SK-N-SH treated with all-trans-retinoic acid at 6 μM for 48 hours (cell line): ENCODE measurements around the gene MYDGF.

ENCODE experiments used
- ARNTL ChIP-seq: fragments of 450-650 bp; formaldehyde crosslinking; IDR thresholded peaks from 2 replicates; pipeline ENCODE4 v1.5.0; 2020; ENCODE audit warnings: low read depth, mild to moderate bottlenecking, moderate library complexity, borderline replicate concordance
- GLIS3 ChIP-seq: fragments of 250-450 bp; sonication (Bioruptor Pico); IDR thresholded peaks from 2 replicates; pipeline ENCODE4 v1.5.0; 2020; ENCODE audit warnings: mild to moderate bottlenecking, moderate library complexity
- ISL1 ChIP-seq: fragments of 250-450 bp; sonication (Bioruptor Pico); IDR thresholded peaks from 2 replicates; pipeline ENCODE4 v2.1.2; 2022; ENCODE audit warnings: mild to moderate bottlenecking, moderate library complexity
- OSR1 ChIP-seq: fragments of 250-450 bp; sonication (Bioruptor Pico); IDR thresholded peaks from 2 replicates; pipeline ENCODE4 v1.8.0; 2022; ENCODE audit warnings: moderate library complexity, mild to moderate bottlenecking, inconsistent platforms
- PPARA ChIP-seq: fragments of 250-450 bp; sonication (Bioruptor Pico); IDR thresholded peaks from 2 replicates; pipeline ENCODE4 v1.5.0; 2020; ENCODE audit warnings: mild to moderate bottlenecking, borderline replicate concordance
- RARB ChIP-seq: fragments of 250-450 bp; sonication (Bioruptor Pico); IDR thresholded peaks from 2 replicates; pipeline ENCODE4 v1.8.0; 2021; ENCODE audit warnings: mild to moderate bottlenecking, moderate library complexity
- TCF4 ChIP-seq: fragments of 250-450 bp; sonication (Bioruptor Pico); IDR thresholded peaks from 2 replicates; pipeline ENCODE4 v1.8.0; 2021; ENCODE audit warnings: mild to moderate bottlenecking, moderate library complexity, borderline replicate concordance
- ZC3H10 ChIP-seq: fragments of 250-450 bp; sonication (Bioruptor Pico); IDR thresholded peaks from 2 replicates; pipeline ENCODE4 v1.5.1; 2021; ENCODE audit warnings: mild to moderate bottlenecking, moderate library complexity
- ZFP3 ChIP-seq: fragments of 250-450 bp; sonication (Bioruptor Pico); IDR thresholded peaks from 2 replicates; pipeline ENCODE4 v1.5.0; 2020; ENCODE audit warnings: mild to moderate bottlenecking, moderate library complexity
- ZFP30 ChIP-seq: fragments of 450-650 bp; formaldehyde crosslinking; IDR thresholded peaks from 2 replicates; pipeline ENCODE4 v1.5.0; 2022; ENCODE audit warnings: mild to moderate bottlenecking, moderate library complexity
- TF ChIP-seq, protein P1 (sequence below): fragments of 250-450 bp; sonication (Bioruptor Pico); IDR thresholded peaks from 2 replicates; pipeline ENCODE4 v1.8.0; 2020; ENCODE audit warnings: mild to moderate bottlenecking, moderate library complexity, borderline replicate concordance
- TF ChIP-seq, protein P2 (sequence below): fragments of 250-450 bp; sonication (Bioruptor Pico); IDR thresholded peaks from 2 replicates; pipeline ENCODE4 v1.5.1; 2020; ENCODE audit warnings: low read depth, mild to moderate bottlenecking, moderate library complexity
- TF ChIP-seq, protein P3 (sequence below): fragments of 250-450 bp; sonication (Bioruptor Pico); IDR thresholded peaks from 2 replicates; pipeline ENCODE4 v1.5.0; 2020; ENCODE audit warnings: mild to moderate bottlenecking, moderate library complexity
- TF ChIP-seq, protein P4 (sequence below): fragments of 250-450 bp; sonication (Bioruptor Pico); IDR thresholded peaks from 2 replicates; pipeline ENCODE4 v1.8.0; 2021; ENCODE audit warnings: low read depth, mild to moderate bottlenecking, moderate library complexity, borderline replicate concordance

DNA sequence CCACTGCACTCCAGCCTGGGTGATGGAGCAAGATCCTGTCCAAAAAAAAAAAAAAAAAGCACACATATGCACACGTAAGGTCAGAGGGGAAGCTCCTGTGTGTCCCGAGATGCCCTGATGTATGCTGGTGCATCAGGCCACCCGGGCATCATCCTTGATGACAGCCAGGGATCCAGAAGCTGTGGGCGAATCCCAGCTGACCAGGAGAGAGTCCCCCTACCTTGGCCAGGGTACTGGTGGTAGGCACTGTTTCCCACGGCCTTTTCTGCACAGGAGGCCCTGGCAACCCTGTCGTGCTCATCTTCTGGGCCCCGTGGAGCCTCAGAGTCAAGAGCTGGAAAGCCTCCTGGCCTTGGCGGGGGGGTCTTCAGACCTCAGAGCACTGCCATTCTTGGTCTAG, 14.0 kb downstream of the MYDGF start:
- TF ChIP-seq, protein P1, sequence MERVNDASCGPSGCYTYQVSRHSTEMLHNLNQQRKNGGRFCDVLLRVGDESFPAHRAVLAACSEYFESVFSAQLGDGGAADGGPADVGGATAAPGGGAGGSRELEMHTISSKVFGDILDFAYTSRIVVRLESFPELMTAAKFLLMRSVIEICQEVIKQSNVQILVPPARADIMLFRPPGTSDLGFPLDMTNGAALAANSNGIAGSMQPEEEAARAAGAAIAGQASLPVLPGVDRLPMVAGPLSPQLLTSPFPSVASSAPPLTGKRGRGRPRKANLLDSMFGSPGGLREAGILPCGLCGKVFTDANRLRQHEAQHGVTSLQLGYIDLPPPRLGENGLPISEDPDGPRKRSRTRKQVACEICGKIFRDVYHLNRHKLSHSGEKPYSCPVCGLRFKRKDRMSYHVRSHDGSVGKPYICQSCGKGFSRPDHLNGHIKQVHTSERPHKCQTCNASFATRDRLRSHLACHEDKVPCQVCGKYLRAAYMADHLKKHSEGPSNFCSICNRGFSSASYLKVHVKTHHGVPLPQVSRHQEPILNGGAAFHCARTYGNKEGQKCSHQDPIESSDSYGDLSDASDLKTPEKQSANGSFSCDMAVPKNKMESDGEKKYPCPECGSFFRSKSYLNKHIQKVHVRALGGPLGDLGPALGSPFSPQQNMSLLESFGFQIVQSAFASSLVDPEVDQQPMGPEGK (CRISPR knock-in tag): no peak
- TF ChIP-seq TCF4 (no peak), GLIS3 (no peak), RARB (no peak), ZFP30 (CRISPR knock-in tag) (no peak), ZC3H10 (CRISPR knock-in tag) (no peak), ARNTL (no peak), ZFP3 (CRISPR knock-in tag) (no peak), OSR1 (no peak), PPARA (CRISPR knock-in tag) (no peak), ISL1 (CRISPR knock-in tag) (no peak)
- TF ChIP-seq, protein P2, sequence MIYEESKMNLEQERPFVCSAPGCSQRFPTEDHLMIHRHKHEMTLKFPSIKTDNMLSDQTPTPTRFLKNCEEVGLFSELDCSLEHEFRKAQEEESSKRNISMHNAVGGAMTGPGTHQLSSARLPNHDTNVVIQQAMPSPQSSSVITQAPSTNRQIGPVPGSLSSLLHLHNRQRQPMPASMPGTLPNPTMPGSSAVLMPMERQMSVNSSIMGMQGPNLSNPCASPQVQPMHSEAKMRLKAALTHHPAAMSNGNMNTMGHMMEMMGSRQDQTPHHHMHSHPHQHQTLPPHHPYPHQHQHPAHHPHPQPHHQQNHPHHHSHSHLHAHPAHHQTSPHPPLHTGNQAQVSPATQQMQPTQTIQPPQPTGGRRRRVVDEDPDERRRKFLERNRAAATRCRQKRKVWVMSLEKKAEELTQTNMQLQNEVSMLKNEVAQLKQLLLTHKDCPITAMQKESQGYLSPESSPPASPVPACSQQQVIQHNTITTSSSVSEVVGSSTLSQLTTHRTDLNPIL (CRISPR knock-in tag): no peak
- TF ChIP-seq, protein P3, sequence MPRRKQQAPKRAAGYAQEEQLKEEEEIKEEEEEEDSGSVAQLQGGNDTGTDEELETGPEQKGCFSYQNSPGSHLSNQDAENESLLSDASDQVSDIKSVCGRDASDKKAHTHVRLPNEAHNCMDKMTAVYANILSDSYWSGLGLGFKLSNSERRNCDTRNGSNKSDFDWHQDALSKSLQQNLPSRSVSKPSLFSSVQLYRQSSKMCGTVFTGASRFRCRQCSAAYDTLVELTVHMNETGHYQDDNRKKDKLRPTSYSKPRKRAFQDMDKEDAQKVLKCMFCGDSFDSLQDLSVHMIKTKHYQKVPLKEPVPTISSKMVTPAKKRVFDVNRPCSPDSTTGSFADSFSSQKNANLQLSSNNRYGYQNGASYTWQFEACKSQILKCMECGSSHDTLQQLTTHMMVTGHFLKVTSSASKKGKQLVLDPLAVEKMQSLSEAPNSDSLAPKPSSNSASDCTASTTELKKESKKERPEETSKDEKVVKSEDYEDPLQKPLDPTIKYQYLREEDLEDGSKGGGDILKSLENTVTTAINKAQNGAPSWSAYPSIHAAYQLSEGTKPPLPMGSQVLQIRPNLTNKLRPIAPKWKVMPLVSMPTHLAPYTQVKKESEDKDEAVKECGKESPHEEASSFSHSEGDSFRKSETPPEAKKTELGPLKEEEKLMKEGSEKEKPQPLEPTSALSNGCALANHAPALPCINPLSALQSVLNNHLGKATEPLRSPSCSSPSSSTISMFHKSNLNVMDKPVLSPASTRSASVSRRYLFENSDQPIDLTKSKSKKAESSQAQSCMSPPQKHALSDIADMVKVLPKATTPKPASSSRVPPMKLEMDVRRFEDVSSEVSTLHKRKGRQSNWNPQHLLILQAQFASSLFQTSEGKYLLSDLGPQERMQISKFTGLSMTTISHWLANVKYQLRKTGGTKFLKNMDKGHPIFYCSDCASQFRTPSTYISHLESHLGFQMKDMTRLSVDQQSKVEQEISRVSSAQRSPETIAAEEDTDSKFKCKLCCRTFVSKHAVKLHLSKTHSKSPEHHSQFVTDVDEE (CRISPR knock-in tag): no peak
- TF ChIP-seq, protein P4, sequence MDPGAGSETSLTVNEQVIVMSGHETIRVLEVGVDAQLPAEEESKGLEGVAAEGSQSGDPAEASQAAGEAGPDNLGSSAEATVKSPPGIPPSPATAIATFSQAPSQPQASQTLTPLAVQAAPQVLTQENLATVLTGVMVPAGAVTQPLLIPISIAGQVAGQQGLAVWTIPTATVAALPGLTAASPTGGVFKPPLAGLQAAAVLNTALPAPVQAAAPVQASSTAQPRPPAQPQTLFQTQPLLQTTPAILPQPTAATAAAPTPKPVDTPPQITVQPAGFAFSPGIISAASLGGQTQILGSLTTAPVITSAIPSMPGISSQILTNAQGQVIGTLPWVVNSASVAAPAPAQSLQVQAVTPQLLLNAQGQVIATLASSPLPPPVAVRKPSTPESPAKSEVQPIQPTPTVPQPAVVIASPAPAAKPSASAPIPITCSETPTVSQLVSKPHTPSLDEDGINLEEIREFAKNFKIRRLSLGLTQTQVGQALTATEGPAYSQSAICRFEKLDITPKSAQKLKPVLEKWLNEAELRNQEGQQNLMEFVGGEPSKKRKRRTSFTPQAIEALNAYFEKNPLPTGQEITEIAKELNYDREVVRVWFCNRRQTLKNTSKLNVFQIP: no peak
